ENCODE data around the gene COX5A.

DNA sequence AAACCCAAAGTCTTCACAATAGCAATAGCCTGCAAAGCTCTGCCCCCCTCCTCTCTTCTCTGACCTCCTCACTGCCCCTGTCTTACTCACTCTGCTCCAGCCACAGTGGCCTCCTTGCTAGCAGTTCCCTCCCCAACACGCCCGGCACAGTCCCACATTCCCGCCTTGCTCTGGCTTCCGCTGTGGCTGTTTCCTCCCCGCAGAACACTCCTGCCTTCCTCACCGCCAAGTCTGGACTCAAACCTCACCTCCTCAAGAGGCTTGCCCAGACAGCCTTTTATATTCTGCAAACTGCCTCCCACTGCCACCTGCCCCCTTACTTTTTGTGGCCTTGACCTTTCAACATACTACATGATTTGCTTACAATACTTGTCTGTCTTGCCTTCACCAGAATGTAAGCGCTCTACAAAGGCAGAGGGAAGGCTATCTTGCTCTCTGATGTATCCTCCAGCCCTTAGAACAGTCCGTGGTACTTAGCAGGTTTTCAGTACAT lies 48.4 kb downstream of the COX5A start:
- TF ChIP-seq POLR2A (IDR thresholded peaks at IDR 0.05), result no peak
- TF ChIP-seq, protein P1, sequence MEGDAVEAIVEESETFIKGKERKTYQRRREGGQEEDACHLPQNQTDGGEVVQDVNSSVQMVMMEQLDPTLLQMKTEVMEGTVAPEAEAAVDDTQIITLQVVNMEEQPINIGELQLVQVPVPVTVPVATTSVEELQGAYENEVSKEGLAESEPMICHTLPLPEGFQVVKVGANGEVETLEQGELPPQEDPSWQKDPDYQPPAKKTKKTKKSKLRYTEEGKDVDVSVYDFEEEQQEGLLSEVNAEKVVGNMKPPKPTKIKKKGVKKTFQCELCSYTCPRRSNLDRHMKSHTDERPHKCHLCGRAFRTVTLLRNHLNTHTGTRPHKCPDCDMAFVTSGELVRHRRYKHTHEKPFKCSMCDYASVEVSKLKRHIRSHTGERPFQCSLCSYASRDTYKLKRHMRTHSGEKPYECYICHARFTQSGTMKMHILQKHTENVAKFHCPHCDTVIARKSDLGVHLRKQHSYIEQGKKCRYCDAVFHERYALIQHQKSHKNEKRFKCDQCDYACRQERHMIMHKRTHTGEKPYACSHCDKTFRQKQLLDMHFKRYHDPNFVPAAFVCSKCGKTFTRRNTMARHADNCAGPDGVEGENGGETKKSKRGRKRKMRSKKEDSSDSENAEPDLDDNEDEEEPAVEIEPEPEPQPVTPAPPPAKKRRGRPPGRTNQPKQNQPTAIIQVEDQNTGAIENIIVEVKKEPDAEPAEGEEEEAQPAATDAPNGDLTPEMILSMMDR (IDR thresholded peaks at IDR 0.05), result no peak
